ENCODE data around the gene CRABP1.

GRCh38 chr15:78393137-78393536, 53.0 kb downstream of the CRABP1 start:
- no peak for TF ChIP-seq POLR2A (IDR thresholded peaks at IDR 0.05)
- no peak for TF ChIP-seq POLR2AphosphoS5 (IDR thresholded peaks at IDR 0.05)
